Hepatocyte (in vitro differentiated cells): ENCODE measurements around the gene MVB12B. TPM values are rescaled to one million over a fixed set of nuclear protein-coding genes. Genes with fewer than 3 reads are reported as not detected.

ENCODE experiments used
- DNase-seq: peaks from one replicate; pipeline ENCODE4 v3.0.0-alpha.2; 2016; ENCODE audit warnings: low spot score
- H2AFZ ChIP-seq: fragments of 200-600 bp; sonication (generic); 2 replicates; pipeline ENCODE4 v1.6.0; 2016; ENCODE audit warnings: antibody characterized with exemption, mild to moderate bottlenecking
- H3K27ac ChIP-seq: fragments of 200-600 bp; sonication (generic); 2 replicates; pipeline ENCODE4 v1.5.1; 2016; ENCODE audit warnings: mild to moderate bottlenecking
- H3K27me3 ChIP-seq: fragments of 200-600 bp; sonication (generic); 2 replicates; pipeline ENCODE4 v1.6.1; 2016
- H3K36me3 ChIP-seq: fragments of 200-600 bp; sonication (generic); replicated peaks from 2 replicates; pipeline ENCODE4 v1.5.1; 2016; ENCODE audit warnings: low read depth; ENCODE audit not compliant: insufficient read depth
- H3K4me1 ChIP-seq: fragments of 200-600 bp; sonication (generic); 2 replicates; pipeline ENCODE4 v1.5.1; 2016; ENCODE audit warnings: mild to moderate bottlenecking, moderate library complexity; ENCODE audit not compliant: insufficient read depth
- H3K4me2 ChIP-seq: fragments of 200-600 bp; sonication (generic); 2 replicates; pipeline ENCODE4 v1.6.0; 2016
- H3K4me3 ChIP-seq: fragments of 200-600 bp; sonication (generic); 2 replicates; pipeline ENCODE4 v1.5.1; 2016; ENCODE audit warnings: mild to moderate bottlenecking
- H3K79me2 ChIP-seq: fragments of 200-600 bp; sonication (generic); 2 replicates; pipeline ENCODE4 v1.6.0; 2017; ENCODE audit warnings: mild to moderate bottlenecking
- H3K9me2 ChIP-seq: fragments of 200-600 bp; sonication (generic); replicated peaks from 2 replicates; pipeline ENCODE4 v1.6.0; 2017; ENCODE audit warnings: mild to moderate bottlenecking; ENCODE audit not compliant: insufficient read depth
- H3K9me3 ChIP-seq: fragments of 200-600 bp; sonication (generic); 2 replicates; pipeline ENCODE4 v1.5.1; 2016; ENCODE audit warnings: low read depth, mild to moderate bottlenecking
- H4K20me1 ChIP-seq: fragments of 200-600 bp; sonication (generic); 2 replicates; pipeline ENCODE4 v1.6.0; 2016; ENCODE audit warnings: mild to moderate bottlenecking; ENCODE audit not compliant: insufficient read depth, poor library complexity, severe bottlenecking
- CTCF ChIP-seq: fragments of 200-600 bp; sonication (generic); IDR thresholded peaks from 2 replicates; pipeline ENCODE4 v1.5.1; 2016; ENCODE audit warnings: antibody characterized with exemption, mild to moderate bottlenecking; ENCODE audit not compliant: poor library complexity
- EZH2 ChIP-seq: fragments of 200-600 bp; sonication (generic); IDR thresholded peaks from 2 replicates; pipeline ENCODE4 v1.6.1; 2016; ENCODE audit warnings: antibody characterized with exemption, mild to moderate bottlenecking, borderline replicate concordance
- EZH2phosphoT487 ChIP-seq: fragments of 200-600 bp; sonication (generic); IDR thresholded peaks from one replicate; pipeline ENCODE4 v1.6.1; 2018; ENCODE audit warnings: antibody characterized with exemption, mild to moderate bottlenecking, low read depth, moderate library complexity; ENCODE audit not compliant: unreplicated experiment, severe bottlenecking
- WGBS: methylation state at CpG from one replicate; pipeline ENCODE4 v1.1.6; 2016; ENCODE audit warnings: low lambda C conversion rate; ENCODE audit errors: missing lambda C conversion rate; 5-methylcytosine and 5-hydroxymethylcytosine counted together
- polyA plus RNA-seq: library from polyadenylated mRNA; unstranded; fragments of >200 nt; fragmentation: Nextera tagmentation; extraction: Ambion mirVana; gene quantifications from 2 replicates; pipeline ENCODE4 v1.2.1, GENCODE V29; 2016
- total RNA-seq: library from RNA; depleted of rRNA; stranded (reverse); fragments of >200 nt; gene quantifications from 2 replicates; pipeline ENCODE4 v1.2.3, GENCODE V29; 2014

The MVB12B gene
- total and polyA plus RNA-seq, 2 experiments from 2014 or later: 11.8 to 12.1 TPM

- H3K4me1 ChIP-seq: no peaks in the 10 kb centered on the region
- no peak overlapping the region for H3K4me2 ChIP-seq
- WGBS: 90% methylated on average over 7 of the region's 7 CpGs
- no peaks in the 10 kb centered on the region for H3K36me3 ChIP-seq
- no peaks in the 10 kb centered on the region for H3K9me3 ChIP-seq
- H3K27ac ChIP-seq: no peak overlapping the region
- H3K4me3 ChIP-seq: no peak overlapping the region
- no peaks in the 10 kb centered on the region for H4K20me1 ChIP-seq
- DNase-seq: no peak
- TF ChIP-seq EZH2phosphoT487 (no peak), EZH2 (no peak), CTCF (no peak)
- H3K9me2 ChIP-seq: no peaks in the 10 kb centered on the region
- no peak overlapping the region for H2AFZ ChIP-seq
- H3K79me2 ChIP-seq: no peaks in the 10 kb centered on the region
- no peaks in the 10 kb centered on the region for H3K27me3 ChIP-seq
These were observed 219.4 kb downstream of the MVB12B start for GRCh38 chr9:126546036-126546435.

GRCh38 chr9:126548312-126548711 is 221.7 kb downstream of the MVB12B start:
- Histone ChIP-seq H3K79me2 (no peaks in the 10 kb centered on the region), H3K9me3 (no peaks in the 10 kb centered on the region), H3K4me1 (no peaks in the 10 kb centered on the region), H2AFZ (no peak overlapping the region), H3K27ac (no peak overlapping the region), H3K4me2 (no peak overlapping the region), H3K27me3 (no peaks in the 10 kb centered on the region), H4K20me1 (no peaks in the 10 kb centered on the region), H3K9me2 (no peaks in the 10 kb centered on the region), H3K36me3 (no peaks in the 10 kb centered on the region), H3K4me3 (no peak overlapping the region)
- WGBS: 80% methylated on average over 7 of the region's 7 CpGs
- TF ChIP-seq EZH2phosphoT487 (no peak), EZH2 (no peak), CTCF (no peak)
- peak; percentile 4 for DNase-seq

- Histone ChIP-seq H3K4me1 (no peaks in the 10 kb centered on the region), H3K79me2 (no peaks in the 10 kb centered on the region), H3K9me2 (no peaks in the 10 kb centered on the region), H3K27me3 (no peaks in the 10 kb centered on the region), H3K27ac (no peak overlapping the region), H2AFZ (no peak overlapping the region), H4K20me1 (no peaks in the 10 kb centered on the region), H3K36me3 (no peaks in the 10 kb centered on the region), H3K4me2 (no peak overlapping the region), H3K9me3 (no peaks in the 10 kb centered on the region), H3K4me3 (no peak overlapping the region)
- no peak for TF ChIP-seq CTCF
- no peak for TF ChIP-seq EZH2phosphoT487
- TF ChIP-seq EZH2: no peak
- peak; percentile 3 for DNase-seq
- WGBS: 58% methylated on average over 20 of the region's 21 CpGs
These were observed 222.8 kb downstream of the MVB12B start for GRCh38 chr9:126549246-126550006.
